ENCODE results near the gene KIRREL2.
"Not testable (repeated sequence)": the region's sequence is repeated elsewhere in the genome, so short reads cannot be mapped to it uniquely, and the experiment has no call there.

Gene KIRREL2

GRCh38 chr19:35907377-35907745 is 50.6 kb downstream of the KIRREL2 start:
- Histone ChIP-seq H3K27me3 (no peaks in the 10 kb centered on the region), H3K27ac (peak overlapping the region; percentile 100), H3K4me3 (ENCODE audit: low read depth in 1 of 2, low read length in 1 of 2) (peak overlapping the region; percentile 87 to 93), H3K36me3 (peaks cover 37% of the 10 kb centered on the region), H3K4me1 (ENCODE audit: control insufficient read depth in 1 of 2, insufficient read depth in 1 of 2, low read depth in 1 of 2, low read length in 1 of 2) (peaks cover 85 to 95% of the 10 kb centered on the region in 2 experiments), H3K9me3 (no peaks in the 10 kb centered on the region)
- no peak for TF ChIP-seq CTCF (IDR thresholded peaks at IDR 0.05)

GRCh38 chr19:35908010-35908441 is 51.3 kb downstream of the KIRREL2 start, which contains the start of gene TYROBP:
Gene TYROBP (minus strand): TSS chr19:35908295. CDS start chr19:35908228, 67 bp downstream.
- TF ChIP-seq CTCF (IDR thresholded peaks at IDR 0.05) = peak; percentile 21
- H3K36me3 ChIP-seq = peaks cover 37% of the 10 kb centered on the region
- H3K4me3 ChIP-seq (ENCODE audit: low read depth in 1 of 2, low read length in 1 of 2) = peak within 1 kb of the TSS; percentile 87 to 93
- peak within 1 kb of the TSS; percentile 100 for H3K27ac ChIP-seq
- peaks cover 85 to 95% of the 10 kb centered on the region in 2 experiments for H3K4me1 ChIP-seq (ENCODE audit: control insufficient read depth in 1 of 2, insufficient read depth in 1 of 2, low read depth in 1 of 2, low read length in 1 of 2)
- no peaks in the 10 kb centered on the region for H3K27me3 ChIP-seq
- H3K9me3 ChIP-seq = no peaks in the 10 kb centered on the region

- Histone ChIP-seq H3K27ac (peak overlapping the region; percentile 100), H3K4me1 (ENCODE audit: control insufficient read depth in 1 of 2, insufficient read depth in 1 of 2, low read depth in 1 of 2, low read length in 1 of 2) (peaks cover 84 to 95% of the 10 kb centered on the region in 2 experiments), H3K27me3 (no peaks in the 10 kb centered on the region), H3K4me3 (ENCODE audit: low read depth in 1 of 2, low read length in 1 of 2) (peak overlapping the region; percentile 87 to 93), H3K9me3 (no peaks in the 10 kb centered on the region), H3K36me3 (peaks cover 32% of the 10 kb centered on the region)
- TF ChIP-seq CTCF (IDR thresholded peaks at IDR 0.05) = peak; percentile 36
Observed at GRCh38 chr19:35908973-35909683, 52.4 kb downstream of the KIRREL2 start.

- Histone ChIP-seq H3K4me3 (ENCODE audit: low read depth in 1 of 2, low read length in 1 of 2) (peak overlapping the region; percentile 87 to 93), H3K36me3 (peaks cover 27% of the 10 kb centered on the region), H3K27me3 (no peaks in the 10 kb centered on the region), H3K4me1 (ENCODE audit: control insufficient read depth in 1 of 2, insufficient read depth in 1 of 2, low read depth in 1 of 2, low read length in 1 of 2) (peaks cover 84 to 95% of the 10 kb centered on the region in 2 experiments), H3K9me3 (no peaks in the 10 kb centered on the region), H3K27ac (peak overlapping the region; percentile 100)
- TF ChIP-seq CTCF (IDR thresholded peaks at IDR 0.05) = peak; percentile 13
Observed at GRCh38 chr19:35909684-35910035, 52.9 kb downstream of the KIRREL2 start.

GRCh38 chr19:35910355-35910754 is 53.6 kb downstream of the KIRREL2 start:
- peak overlapping the region in 1 of 2 experiments; percentile 87 for H3K4me3 ChIP-seq (ENCODE audit: low read depth in 1 of 2, low read length in 1 of 2)
- H3K27me3 ChIP-seq, H3K9me3 ChIP-seq: not testable (repeated sequence)
- H3K36me3 ChIP-seq = peaks cover 21% of the 10 kb centered on the region
- H3K4me1 ChIP-seq (ENCODE audit: control insufficient read depth in 1 of 2, insufficient read depth in 1 of 2, low read depth in 1 of 2, low read length in 1 of 2) = peaks cover 85 to 95% of the 10 kb centered on the region in 2 experiments
- peak overlapping the region; percentile 100 for H3K27ac ChIP-seq

GRCh38 chr19:35911173-35911572 is 54.5 kb downstream of the KIRREL2 start:
- H3K4me1 ChIP-seq (ENCODE audit: control insufficient read depth in 1 of 2, insufficient read depth in 1 of 2, low read depth in 1 of 2, low read length in 1 of 2) = peaks cover 87 to 94% of the 10 kb centered on the region in 2 experiments
- H3K9me3 ChIP-seq = no peaks in the 10 kb centered on the region
- no peaks in the 10 kb centered on the region for H3K27me3 ChIP-seq
- H3K4me3 ChIP-seq (ENCODE audit: low read depth in 1 of 2, low read length in 1 of 2) = peak overlapping the region in 1 of 2 experiments; percentile 18
- peaks cover 15% of the 10 kb centered on the region for H3K36me3 ChIP-seq
- peak; percentile 24 for TF ChIP-seq CTCF (IDR thresholded peaks at IDR 0.05)
- peak overlapping the region; percentile 100 for H3K27ac ChIP-seq

All from neutrophil (primary cell).